OCI-LY1 (cell line): ENCODE results near the gene ZNF576.
"Not testable (repeated sequence)": the region's sequence is repeated elsewhere in the genome, so short reads cannot be mapped to it uniquely, and the experiment has no call there.

Experiments
- CTCF ChIP-seq: fragments of 200-600 bp; sonication (generic), shearing (Covaris generic); IDR thresholded peaks from 2 replicates; pipeline ENCODE4 v1.5.1; 2017; ENCODE audit warnings: mild to moderate bottlenecking, antibody characterized with exemption, low read length, moderate library complexity, mixed read lengths
- EZH2 ChIP-seq: fragments of 200-600 bp; sonication (generic), shearing (Covaris generic); IDR thresholded peaks from 2 replicates; pipeline ENCODE4 v1.8.0; 2017; ENCODE audit warnings: borderline replicate concordance, mixed run types, mild to moderate bottlenecking, antibody characterized with exemption, low read length, moderate library complexity, mixed read lengths

DNA sequence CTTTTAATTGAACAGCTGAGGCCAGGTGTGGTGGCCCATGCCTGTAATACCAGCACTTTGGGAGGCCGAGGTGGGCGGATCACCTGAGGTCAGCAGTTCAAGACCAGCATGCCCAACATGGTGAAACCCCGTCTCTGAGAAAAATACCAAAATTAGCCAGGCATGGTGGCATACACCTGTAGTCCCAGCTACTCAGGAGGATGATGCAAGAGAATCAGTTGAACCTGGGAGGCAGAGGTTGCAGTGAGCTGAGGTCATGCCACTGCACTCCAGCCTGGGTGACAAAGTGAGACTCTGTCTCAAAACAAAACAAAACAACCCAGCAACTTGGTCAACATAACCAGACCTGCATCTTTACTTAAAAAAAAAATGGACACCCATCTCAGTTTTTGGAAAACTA, 9.4 kb upstream of the ZNF576 start:
- TF ChIP-seq CTCF, EZH2: not testable (repeated sequence)
